Measurements from ENCODE around the gene TUBGCP4. TPM values are rescaled to one million over a fixed set of nuclear protein-coding genes. Genes with fewer than 3 reads are reported as not detected.

TUBGCP4 gene
- total RNA-seq, 1 experiment from 2014 or later, result 16.9 TPM

DNA sequence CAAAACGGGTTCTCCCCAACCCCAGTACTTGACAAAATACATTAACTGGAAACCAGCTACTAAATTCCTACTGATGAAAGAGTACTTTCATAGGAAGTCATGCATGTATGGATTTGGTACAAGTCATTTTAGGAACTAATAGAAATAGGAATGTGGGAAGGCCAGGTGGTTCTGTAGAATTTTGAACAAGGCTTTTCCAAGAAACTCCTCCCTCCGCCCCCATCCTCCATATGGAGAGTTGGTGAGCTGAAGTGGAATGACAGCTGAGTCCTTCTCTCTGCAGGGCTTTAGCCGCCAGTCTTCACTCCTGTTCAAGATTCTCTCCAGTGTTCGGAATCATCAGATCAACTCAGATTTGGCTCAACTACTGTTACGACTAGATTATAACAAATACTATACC is 33.2 kb downstream of the TUBGCP4 start:
- no peak for DNase-seq (ENCODE audit: low read depth)

DNA sequence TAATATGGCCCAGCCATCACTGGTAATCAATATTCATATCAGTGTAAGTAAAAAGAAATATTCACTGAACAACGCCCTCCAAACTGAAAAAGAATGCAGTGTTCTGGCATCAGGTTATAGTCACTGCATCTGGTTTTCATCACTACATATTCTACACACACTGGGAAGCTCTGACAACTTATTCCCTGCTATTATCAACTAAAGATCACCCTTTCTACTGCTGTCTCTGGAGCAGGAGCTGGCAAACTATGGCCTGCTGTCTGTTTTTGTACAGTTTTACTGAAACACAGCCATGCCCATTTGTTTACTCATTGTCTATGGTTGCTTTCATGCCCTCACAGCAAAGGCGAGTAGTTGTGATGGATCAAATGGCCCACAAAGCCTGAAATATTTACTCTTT is 35.3 kb downstream of the TUBGCP4 start:
- no peak for DNase-seq (ENCODE audit: low read depth)

DNA sequence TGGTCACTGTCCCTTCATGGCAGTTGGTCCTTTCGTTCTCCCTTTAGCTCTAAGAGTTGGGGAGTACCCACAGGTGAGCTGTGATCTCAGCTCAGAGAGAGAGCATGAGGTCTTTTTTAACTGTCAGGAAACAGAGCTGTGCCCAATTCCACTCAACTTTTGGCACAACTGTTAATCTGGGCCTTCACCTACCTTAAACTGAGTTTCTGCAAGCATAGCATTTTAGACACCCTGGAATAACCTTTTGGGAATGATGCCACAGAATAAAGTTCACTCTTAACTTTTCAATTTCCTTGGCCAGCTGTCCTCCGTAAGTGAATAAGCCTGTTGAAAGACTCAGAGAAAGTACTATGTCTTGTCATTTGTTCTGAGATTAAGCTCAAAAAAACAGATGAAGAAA is 35.9 kb downstream of the TUBGCP4 start:
- no peak for DNase-seq (ENCODE audit: low read depth)

DNA sequence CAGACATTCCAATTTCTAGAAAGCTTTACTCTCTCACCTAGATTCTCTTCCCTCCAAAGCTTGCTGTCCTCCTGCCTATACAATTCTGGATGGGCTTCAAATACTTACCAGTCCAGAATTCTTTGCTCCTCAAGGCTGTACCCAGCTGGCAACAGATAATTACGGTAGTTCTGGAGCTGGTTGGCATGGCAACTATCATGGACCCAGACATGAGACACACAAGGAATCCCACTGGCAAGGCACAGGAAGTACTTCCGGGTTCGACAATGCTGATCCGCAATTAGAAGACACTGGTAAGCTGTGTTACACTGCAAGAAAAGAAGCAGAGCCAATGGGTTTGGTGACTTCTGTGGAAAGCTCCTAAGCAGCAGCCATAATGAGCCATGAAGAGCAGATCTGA is 37.9 kb downstream of the TUBGCP4 start:
- no peak for DNase-seq (ENCODE audit: low read depth)

DNA sequence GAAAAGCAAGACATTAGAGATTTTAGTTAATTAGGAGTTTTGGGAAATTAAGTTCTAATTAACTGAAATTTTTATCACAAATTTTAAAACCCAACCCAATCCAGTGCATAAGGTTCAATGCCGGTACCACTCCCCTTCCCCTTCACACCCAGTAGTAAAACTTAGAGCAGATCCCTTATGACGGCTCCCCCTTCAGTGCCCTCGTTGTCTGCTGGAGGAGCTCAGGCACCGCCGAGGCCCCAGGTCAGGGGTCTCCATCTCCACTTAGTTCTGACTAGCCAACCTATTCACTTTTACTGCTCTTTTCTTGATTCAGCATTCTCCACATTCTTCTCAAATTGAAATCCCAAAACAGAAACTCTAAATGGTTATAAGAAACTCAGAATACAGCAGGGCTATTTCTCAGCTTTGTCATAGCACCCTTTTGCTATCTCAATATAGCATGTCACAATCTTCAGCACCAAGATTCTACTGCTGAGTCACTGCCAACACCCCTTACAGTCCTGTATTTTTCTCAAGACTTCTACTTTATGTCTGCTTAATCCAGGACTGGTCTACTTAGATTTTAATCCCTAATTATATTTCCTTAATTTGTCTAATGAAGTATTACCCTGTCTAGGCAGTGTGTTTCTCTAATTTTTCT is 39.8 kb downstream of the TUBGCP4 start:
- no peak for DNase-seq (ENCODE audit: low read depth)

DNA sequence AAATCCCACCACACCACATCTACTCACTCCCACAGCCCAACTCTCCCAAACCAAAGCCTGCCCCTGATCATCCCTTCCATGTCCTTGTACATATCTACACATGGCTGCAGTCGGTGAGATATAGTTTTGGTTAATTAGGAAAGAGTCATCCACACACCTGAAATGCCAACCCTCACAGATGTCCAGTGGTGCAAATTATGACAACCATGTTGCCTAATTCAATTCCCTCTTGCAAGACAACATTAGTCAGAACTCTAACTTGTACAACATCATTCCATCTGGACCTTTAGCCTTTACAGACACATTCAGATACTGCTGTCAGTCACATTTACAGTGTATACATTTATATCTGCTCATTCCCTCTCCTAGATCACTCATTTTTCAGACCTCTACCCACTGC is 41.2 kb downstream of the TUBGCP4 start:
- no peak for DNase-seq (ENCODE audit: low read depth)

DNA sequence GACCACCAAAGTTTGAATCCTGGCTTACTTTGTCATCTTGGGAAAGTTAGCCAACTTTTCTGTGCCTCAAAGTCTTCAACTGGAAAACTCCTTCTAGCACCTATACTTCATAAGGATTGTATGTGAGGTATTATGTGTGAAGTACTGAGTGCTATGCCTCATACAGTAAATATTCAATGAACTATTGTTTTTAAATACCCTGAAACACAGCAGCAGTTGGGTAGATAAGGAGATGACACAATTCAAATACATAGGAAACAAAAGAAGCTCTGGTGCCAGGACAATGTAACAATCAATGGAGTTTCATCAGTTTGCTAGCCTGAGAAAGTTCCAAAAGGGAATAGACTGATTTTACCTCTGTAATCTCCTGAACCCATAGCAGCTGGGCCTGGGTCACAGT is 43.3 kb downstream of the TUBGCP4 start:
- DNase-seq (ENCODE audit: low read depth), result no peak

DNA sequence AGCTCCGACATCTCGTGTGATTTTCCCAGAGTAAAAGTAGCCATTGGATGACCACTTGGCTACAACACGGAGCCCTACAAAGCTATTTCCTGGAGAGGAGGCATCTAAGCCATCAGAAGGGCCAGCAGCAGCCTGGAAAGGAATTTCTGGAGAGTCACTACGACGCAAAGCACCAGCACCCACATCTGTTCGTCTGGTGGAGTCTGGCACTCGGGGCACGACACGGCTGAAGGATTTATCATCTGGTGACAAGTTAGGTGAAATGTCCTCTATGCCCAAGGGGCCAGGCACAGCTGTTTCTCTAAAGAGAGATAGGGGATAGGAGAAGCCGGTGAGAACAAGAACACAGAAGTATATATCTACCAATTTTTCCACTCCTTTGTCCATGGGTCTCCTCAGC is 49.5 kb downstream of the TUBGCP4 start:
- no peak for DNase-seq (ENCODE audit: low read depth)

DNA sequence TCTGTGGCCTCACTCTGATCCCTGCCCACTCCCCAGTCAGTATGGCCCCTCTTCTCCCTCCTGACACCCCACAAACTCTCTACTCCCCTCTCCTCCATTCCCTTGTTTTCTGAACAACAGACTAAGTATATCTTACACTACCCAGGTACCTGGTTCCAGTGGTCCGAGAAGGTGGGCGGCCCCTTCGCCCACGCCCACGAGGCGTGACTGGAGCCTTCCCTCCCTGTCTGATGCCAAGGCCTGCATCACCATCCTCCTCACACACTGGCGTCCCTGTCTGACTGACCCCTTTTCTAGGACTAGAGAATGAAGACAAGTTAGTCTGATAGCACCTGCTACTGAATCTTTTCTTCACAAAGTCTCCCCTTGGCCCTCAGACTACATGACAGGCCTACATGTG is 50.0 kb downstream of the TUBGCP4 start:
- DNase-seq (ENCODE audit: low read depth), result no peak

DNA sequence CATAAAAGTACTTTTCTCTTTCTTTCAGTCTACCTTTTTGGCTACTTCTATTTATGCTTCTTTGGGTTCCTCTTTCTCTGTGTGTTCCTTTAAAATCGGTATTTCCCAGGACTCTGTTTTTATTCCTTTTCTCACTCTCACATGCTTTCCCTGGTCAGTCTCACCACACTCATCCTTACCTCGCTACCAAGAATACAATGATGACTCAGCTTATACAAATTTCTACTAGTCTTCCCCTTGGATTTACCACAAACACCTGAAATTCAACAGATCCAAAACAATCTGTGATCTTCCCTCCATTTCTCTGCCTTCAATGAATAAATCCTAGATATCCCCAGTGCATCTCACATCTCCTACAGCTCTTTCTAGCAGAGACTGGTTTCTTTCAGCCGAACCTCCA is 52.9 kb downstream of the TUBGCP4 start:
- DNase-seq (ENCODE audit: low read depth), result no peak

DNA sequence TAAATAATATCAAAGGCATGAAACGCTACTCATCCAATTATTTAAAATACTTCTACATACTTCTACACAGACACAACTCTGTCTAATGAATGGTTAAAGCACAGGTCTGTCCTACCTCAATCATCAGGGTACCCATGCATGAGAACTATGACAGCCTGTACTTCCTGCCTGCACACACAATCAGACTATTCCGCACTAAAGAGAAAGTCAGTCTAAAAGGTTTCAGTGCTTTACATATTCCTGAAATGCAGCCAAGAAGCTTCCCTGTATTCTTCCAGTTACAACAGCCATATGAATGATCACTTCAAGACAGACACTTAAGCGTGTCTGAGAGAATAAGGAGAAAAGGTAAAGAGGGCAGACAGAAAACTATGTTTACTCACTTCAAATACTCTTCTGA is 58.8 kb downstream of the TUBGCP4 start:
- no peak for DNase-seq (ENCODE audit: low read depth)

DNA sequence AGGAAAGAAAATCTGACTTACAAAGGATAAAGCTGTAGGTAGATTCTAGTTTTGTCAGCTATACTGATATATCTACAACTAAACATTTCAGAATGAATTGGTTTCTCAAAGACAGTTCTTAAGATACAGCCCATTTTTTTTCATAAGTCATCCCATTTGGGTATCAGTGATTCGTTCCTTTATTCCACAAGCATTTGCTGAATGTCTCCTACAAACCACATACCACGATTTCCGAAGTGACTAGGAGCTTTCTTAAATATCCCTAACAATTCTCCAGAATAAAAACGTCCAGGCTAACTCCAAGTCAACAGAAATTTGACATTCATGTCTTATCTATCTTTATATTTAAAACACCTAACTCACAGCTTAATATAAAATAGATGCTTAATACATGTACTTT is 62.3 kb downstream of the TUBGCP4 start:
- DNase-seq (ENCODE audit: low read depth), result peak; percentile 4

DNA sequence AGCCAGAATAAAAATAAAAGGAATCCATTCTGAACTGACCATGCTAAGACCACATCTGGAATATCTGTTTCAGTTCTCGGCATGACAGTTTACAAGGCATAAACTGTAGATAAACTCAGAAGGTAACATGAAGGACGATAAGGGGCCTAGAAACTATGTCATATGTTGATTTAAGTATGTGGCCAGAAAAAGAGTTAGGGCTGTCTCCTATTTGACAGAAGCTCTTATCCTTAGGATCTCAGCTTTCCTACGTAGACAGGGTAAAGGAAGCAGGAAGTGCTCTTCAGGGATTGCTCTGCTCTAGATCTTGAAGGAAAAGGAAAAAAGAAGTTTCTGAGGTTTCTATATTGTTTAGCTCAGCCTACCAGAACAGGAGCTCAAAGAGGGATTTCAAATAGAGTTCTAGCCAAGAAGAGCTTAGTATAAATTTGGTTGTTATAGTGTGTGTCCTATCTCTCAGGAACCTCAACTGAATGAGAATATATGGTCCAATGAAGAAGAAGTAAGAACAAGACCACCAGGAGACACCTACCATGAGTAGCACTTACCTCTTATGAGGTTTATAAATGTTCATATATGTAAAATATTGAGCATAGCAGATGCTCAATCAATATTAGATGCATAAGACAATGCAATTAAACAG is 62.9 kb downstream of the TUBGCP4 start:
- no peak for DNase-seq (ENCODE audit: low read depth)

DNA sequence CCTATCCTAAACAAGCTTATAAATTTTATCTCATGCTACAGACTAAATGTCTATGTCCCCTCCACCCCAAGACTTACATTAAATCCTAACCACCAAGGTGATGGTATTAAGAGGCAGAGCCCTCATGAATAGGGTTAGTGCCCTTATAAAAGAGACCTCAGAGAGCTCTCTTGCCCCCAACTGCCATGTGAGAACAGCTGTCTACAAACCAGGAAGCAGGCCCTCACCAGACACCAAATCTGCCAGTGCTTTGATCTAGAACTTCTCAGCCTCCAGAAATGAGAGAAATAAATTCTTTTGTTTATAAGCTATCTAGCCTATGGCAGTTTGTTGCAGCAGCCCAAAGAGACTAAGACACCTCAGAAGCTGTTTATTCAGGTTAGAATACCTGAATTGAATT is 63.5 kb downstream of the TUBGCP4 start:
- DNase-seq (ENCODE audit: low read depth), result no peak

DNA sequence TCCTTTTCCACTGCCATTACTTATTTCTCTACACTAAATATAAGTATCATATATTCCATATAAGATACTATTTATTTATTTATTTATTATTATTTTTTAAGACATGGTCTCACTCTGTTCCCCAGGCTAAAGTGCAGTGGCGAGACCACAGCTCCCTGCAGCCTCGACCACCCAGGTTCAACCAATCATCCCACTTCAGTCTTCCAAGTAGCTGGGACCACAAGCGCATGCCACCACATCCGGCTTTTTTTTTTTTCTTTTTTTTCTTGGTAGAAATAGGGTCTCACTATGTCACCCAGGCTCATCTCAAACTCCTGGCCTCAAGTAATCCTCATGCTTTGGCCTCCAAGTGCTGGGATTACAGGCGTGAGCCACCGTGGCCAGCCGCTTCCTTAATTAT is 65.5 kb downstream of the TUBGCP4 start:
- no peak for DNase-seq (ENCODE audit: low read depth)

DNA sequence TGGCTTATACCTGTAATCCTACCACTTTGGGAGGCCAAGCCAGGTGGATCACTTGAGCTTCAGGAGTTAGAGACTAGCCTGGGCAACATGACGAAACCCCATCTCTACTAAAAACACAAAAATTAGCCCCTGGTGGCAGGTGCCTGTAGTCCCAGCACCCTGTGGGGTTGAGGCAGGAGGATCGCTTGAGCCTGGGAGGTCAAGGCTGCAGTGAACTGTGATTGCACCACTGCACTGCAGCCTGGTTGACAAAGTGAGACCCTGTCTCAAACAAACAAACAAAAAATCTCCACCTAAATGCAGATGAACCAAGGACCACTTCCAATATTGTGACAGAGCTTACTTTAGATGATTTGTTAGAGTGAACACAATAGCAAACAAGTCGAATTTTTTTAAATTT is 68.4 kb downstream of the TUBGCP4 start:
- DNase-seq (ENCODE audit: low read depth), result no peak

DNA sequence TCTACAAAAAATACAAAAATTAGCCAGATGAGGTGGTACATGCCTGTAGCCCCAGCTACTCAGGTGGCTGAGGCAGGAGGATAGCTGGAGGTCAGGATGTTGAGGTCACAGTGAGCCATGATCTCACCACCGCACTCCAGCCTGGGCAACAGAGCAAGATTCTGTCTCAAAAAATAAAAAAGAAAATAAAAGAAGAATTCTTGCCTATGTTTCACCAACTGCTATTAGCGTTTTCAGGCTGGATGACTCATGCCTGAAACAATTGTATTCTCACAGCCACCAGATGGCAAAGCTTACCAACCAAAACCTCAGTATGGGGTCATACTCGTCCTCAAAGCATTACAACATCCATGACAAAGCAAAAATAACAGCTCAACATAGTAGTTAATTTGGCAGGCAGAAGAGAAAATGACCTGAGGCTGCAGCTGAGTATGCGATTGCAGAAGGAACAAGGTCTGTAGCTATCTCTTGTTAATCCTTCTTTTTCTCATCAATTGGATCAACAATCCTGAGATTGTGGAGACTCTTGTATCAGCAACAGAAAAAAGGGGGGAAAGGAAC is 69.9 kb downstream of the TUBGCP4 start:
- peak; percentile 98 for DNase-seq (ENCODE audit: low read depth)

DNA sequence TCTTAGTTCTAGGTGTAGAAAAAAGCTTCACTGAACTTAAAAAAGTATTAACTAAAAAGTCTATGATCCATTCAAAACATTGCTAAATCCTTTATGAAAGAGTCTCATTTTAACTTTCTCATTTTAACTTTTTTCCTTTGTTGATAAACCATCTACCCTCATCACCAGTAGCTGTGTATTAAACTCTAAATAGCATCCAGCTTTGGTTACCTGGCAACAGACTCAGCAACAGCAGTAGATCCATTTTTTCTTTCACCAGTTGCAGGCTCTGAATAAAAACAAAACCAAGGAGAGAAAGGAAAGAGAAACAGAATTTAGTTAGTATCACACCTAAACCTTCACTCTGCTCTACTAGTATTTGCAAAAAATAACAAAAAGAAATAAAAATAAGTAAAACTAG is 70.4 kb downstream of the TUBGCP4 start:
- DNase-seq (ENCODE audit: low read depth), result peak; percentile 58

DNA sequence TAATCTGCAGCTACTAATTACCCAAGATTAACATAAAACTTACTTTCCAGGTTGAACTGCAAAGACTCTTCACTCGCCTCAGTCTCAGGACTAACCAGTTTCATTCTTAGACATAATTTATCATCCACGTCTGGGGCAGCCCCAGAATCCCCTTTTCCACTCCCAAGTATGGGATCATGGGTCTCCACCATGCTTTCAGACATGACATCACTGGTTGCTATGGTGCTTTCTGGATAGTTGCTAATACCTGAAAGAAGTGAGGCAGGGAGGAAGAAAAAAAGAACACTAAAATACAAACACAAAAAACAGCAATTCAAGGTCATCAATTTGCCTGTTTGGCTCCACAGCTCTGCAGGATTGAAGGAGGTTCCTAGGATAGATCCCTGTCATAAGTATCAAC is 75.4 kb downstream of the TUBGCP4 start:
- no peak for DNase-seq (ENCODE audit: low read depth)

DNA sequence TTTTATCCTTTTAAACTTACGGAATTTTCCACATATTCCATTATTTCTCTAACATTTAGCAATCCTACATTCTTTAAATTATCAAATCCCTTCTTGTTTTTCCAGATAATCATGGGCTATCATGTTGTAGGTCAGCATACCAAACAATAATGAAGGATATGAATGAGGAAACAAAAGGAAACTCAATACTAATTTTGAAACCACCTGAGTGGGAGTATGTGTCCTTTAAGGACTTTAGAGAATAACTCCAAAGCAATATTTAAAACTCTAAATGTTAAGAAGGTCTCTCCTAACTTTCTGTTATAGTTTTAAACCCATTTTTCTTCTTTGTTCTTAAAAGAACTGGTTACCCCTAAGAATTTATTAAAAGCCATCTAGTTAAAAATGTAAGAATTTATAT is 79.1 kb downstream of the TUBGCP4 start:
- no peak for DNase-seq (ENCODE audit: low read depth)

Measured in RPMI7951 (cell line).